ENCODE measurements around the gene CBY2. TPM values are rescaled to one million over a fixed set of nuclear protein-coding genes. Genes with fewer than 3 reads are reported as not detected.

The CBY2 gene
- total and polyA plus RNA-seq, 10 of the 15 experiments (the other 5 are each of a cell fraction or from before 2014, with no cell fraction given): 0.08 to 0.64 (median 0.23) TPM; not detected in 6

- TF ChIP-seq, protein P1, sequence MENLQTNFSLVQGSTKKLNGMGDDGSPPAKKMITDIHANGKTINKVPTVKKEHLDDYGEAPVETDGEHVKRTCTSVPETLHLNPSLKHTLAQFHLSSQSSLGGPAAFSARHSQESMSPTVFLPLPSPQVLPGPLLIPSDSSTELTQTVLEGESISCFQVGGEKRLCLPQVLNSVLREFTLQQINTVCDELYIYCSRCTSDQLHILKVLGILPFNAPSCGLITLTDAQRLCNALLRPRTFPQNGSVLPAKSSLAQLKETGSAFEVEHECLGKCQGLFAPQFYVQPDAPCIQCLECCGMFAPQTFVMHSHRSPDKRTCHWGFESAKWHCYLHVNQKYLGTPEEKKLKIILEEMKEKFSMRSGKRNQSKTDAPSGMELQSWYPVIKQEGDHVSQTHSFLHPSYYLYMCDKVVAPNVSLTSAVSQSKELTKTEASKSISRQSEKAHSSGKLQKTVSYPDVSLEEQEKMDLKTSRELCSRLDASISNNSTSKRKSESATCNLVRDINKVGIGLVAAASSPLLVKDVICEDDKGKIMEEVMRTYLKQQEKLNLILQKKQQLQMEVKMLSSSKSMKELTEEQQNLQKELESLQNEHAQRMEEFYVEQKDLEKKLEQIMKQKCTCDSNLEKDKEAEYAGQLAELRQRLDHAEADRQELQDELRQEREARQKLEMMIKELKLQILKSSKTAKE (IDR thresholded peaks at IDR 0.05; ENCODE audit: low read depth, poor library complexity, severe bottlenecking): no peak
- TF ChIP-seq CREM (IDR thresholded peaks at IDR 0.05; ENCODE audit: low read depth): no peak
Measured at GRCh38 chr13:45742985-45743384, 40.9 kb downstream of the CBY2 start (continued).

GRCh38 chr13:45744979-45745378 lies 42.9 kb downstream of the CBY2 start:
- Histone ChIP-seq H3K27ac (ENCODE audit: control insufficient read depth, insufficient read depth) (no peak overlapping the region), H3K9me3 (replicated peaks; ENCODE audit: control insufficient read depth, insufficient read depth, low read length) (no peaks in the 10 kb centered on the region), H4K20me1 (ENCODE audit: control insufficient read depth, insufficient read depth) (no peaks in the 10 kb centered on the region), H3K36me3 (ENCODE audit: control insufficient read depth in 2 of 2, insufficient read depth in 2 of 2, low read length in 1 of 2) (no peaks in the 10 kb centered on the region), H3K4me1 (ENCODE audit: control insufficient read depth, insufficient read depth, low read length) (no peaks in the 10 kb centered on the region), H3K79me2 (ENCODE audit: control insufficient read depth, insufficient read depth, low read length) (no peaks in the 10 kb centered on the region), H3K4me2 (ENCODE audit: control insufficient read depth, insufficient read depth) (no peak overlapping the region), H3K9ac (ENCODE audit: control insufficient read depth, insufficient read depth, low read length) (no peak overlapping the region), H2AFZ (ENCODE audit: control insufficient read depth, low read depth, low read length) (no peak overlapping the region), H3K4me3 (no peak overlapping the region), H3K27me3 (replicated peaks in 1 of 2; ENCODE audit: control insufficient read depth in 2 of 2, insufficient read depth in 2 of 2, low read length in 1 of 2) (peaks cover 0 to 1% of the 10 kb centered on the region in 2 experiments; a peak in 3 of 4 replicates)
- 0% methylated on average over 3 of the region's 3 CpGs for WGBS (ENCODE audit: insufficient coverage, insufficient replicate concordance, low lambda C conversion rate, missing lambda C conversion rate)
- no peak for ATAC-seq
- CTCF ChIA-PET: interaction anchor here (1.1 kb wide), 1 partner anchor 27 kb away, joined by 3 read pairs; no protein-coding TSS in a partner anchor
- no peak for FAIRE-seq
- in situ Hi-C loops (cut with MboI): no loop called here
- intact Hi-C loops (cut with micrococcal nuclease; ENCODE audit: unreplicated experiment): no loop called here
- POLR2A ChIA-PET: no interaction called here
- SMC1A ChIA-PET (ENCODE audit: uncharacterized antibody, unreplicated experiment): no interaction called here
- no TSS peak for BruUV-seq (replicated peaks)
- RAD21 ChIA-PET (ENCODE audit: unreplicated experiment): no interaction called here
- DNase-seq (ENCODE audit: low read depth, low spot score): no peak
- TF ChIP-seq YBX1 (IDR thresholded peaks at IDR 0.05) (no peak), PKNOX1 (IDR thresholded peaks at IDR 0.05) (no peak), IKZF1 (conservative IDR thresholded peaks at IDR 0.05) (no peak), CHD1 (IDR thresholded peaks at IDR 0.05; ENCODE audit: low read depth, low read length) (no peak), RELB (IDR thresholded peaks at IDR 0.05; ENCODE audit: low read depth) (no peak), CEBPB (IDR thresholded peaks at IDR 0.05; ENCODE audit: borderline replicate concordance in 1 of 2, low read depth in 2 of 2, low read length in 2 of 2) (no peak), EP300 (IDR thresholded peaks at IDR 0.05; ENCODE audit: borderline replicate concordance in 1 of 2, control insufficient read depth in 1 of 2, low read depth in 2 of 2, low read length in 2 of 2) (no peak), IRF4 (IDR thresholded peaks at IDR 0.05; ENCODE audit: low read depth, low read length) (no peak), RAD51 (IDR thresholded peaks at IDR 0.05) (no peak), MTA3 (IDR thresholded peaks at IDR 0.05; ENCODE audit: borderline replicate concordance, low read length) (no peak)
- TF ChIP-seq, protein P2, sequence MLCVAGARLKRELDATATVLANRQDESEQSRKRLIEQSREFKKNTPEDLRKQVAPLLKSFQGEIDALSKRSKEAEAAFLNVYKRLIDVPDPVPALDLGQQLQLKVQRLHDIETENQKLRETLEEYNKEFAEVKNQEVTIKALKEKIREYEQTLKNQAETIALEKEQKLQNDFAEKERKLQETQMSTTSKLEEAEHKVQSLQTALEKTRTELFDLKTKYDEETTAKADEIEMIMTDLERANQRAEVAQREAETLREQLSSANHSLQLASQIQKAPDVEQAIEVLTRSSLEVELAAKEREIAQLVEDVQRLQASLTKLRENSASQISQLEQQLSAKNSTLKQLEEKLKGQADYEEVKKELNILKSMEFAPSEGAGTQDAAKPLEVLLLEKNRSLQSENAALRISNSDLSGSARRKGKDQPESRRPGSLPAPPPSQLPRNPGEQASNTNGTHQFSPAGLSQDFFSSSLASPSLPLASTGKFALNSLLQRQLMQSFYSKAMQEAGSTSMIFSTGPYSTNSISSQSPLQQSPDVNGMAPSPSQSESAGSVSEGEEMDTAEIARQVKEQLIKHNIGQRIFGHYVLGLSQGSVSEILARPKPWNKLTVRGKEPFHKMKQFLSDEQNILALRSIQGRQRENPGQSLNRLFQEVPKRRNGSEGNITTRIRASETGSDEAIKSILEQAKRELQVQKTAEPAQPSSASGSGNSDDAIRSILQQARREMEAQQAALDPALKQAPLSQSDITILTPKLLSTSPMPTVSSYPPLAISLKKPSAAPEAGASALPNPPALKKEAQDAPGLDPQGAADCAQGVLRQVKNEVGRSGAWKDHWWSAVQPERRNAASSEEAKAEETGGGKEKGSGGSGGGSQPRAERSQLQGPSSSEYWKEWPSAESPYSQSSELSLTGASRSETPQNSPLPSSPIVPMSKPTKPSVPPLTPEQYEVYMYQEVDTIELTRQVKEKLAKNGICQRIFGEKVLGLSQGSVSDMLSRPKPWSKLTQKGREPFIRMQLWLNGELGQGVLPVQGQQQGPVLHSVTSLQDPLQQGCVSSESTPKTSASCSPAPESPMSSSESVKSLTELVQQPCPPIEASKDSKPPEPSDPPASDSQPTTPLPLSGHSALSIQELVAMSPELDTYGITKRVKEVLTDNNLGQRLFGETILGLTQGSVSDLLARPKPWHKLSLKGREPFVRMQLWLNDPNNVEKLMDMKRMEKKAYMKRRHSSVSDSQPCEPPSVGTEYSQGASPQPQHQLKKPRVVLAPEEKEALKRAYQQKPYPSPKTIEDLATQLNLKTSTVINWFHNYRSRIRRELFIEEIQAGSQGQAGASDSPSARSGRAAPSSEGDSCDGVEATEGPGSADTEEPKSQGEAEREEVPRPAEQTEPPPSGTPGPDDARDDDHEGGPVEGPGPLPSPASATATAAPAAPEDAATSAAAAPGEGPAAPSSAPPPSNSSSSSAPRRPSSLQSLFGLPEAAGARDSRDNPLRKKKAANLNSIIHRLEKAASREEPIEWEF (IDR thresholded peaks at IDR 0.05; ENCODE audit: insufficient replicate concordance, low read depth, low read length): no peak

Measured in GM12878 (cell line).